ENCODE results near the gene TFF2.

TFF2 gene

GRCh38 chr21:42317826-42318746 is 32.7 kb downstream of the TFF2 start:
- DNase-seq = no peak

GRCh38 chr21:42317341-42317741 is 33.5 kb downstream of the TFF2 start:
- no peak for DNase-seq

- DNase-seq = no peak
These were observed 33.9 kb downstream of the TFF2 start for GRCh38 chr21:42316891-42317290.

GRCh38 chr21:42315296-42315891 is 35.4 kb downstream of the TFF2 start, which contains the start of gene TFF3:
Gene TFF3 (minus strand): TSS chr21:42315409. CDS start chr21:42315374, 35 bp downstream.
- no peak for DNase-seq

- DNase-seq = no peak
These were observed 36.0 kb downstream of the TFF2 start for GRCh38 chr21:42314616-42315295.

GRCh38 chr21:42313501-42313969 is 37.3 kb downstream of the TFF2 start:
- DNase-seq = no peak

GRCh38 chr21:42312626-42313104 is 38.1 kb downstream of the TFF2 start:
- DNase-seq = no peak

- DNase-seq = no peak
These were observed 38.8 kb downstream of the TFF2 start for GRCh38 chr21:42311816-42312625.

GRCh38 chr21:42311160-42311559 is 39.6 kb downstream of the TFF2 start:
- no peak for DNase-seq

- DNase-seq = no peak
These were observed 40.3 kb downstream of the TFF2 start for GRCh38 chr21:42310411-42311001.

GRCh38 chr21:42309753-42310213 is 41.0 kb downstream of the TFF2 start:
- peak; percentile 49 for DNase-seq

GRCh38 chr21:42308914-42309752 is 41.7 kb downstream of the TFF2 start:
- no peak for DNase-seq

GRCh38 chr21:42308161-42308913 is 42.5 kb downstream of the TFF2 start:
- no peak for DNase-seq

GRCh38 chr21:42307106-42307505 is 43.7 kb downstream of the TFF2 start:
- no peak for DNase-seq

GRCh38 chr21:42306366-42307035 is 44.3 kb downstream of the TFF2 start:
- peak; percentile 10 for DNase-seq

GRCh38 chr21:42305707-42306147 is 45.1 kb downstream of the TFF2 start:
- DNase-seq = no peak

- DNase-seq = no peak
These were observed 46.0 kb downstream of the TFF2 start for GRCh38 chr21:42304556-42305454.

GRCh38 chr21:42303443-42303842 is 47.4 kb downstream of the TFF2 start:
- no peak for DNase-seq

Measured in KG1 (cell line).